ENCODE data around the gene PSTK. TPM values are rescaled to one million over a fixed set of nuclear protein-coding genes. Genes with fewer than 3 reads are reported as not detected.

The PSTK gene
- total and polyA plus RNA-seq, 10 donors: 1.2 to 4.9 (median 2.7) TPM

- Histone ChIP-seq H3K4me1 (no peaks in the 10 kb centered on the region), H3K36me3 (peaks cover 0 to 3% (median 0%) of the 10 kb centered on the region in 6 donors), H3K27me3 (replicated peaks in 1 of 7) (no peaks in the 10 kb centered on the region), H3K27ac (no peak overlapping the region), H3K4me3 (no peak overlapping the region), H3K9me3 (no peaks in the 10 kb centered on the region)
- WGBS, 5 donors: 71 to 84% (median 77%) methylated on average over 9 of the region's 9 CpGs
- TF ChIP-seq POLR2A (IDR thresholded peaks at IDR 0.05) (no peak), POLR2AphosphoS5 (IDR thresholded peaks at IDR 0.05) (no peak), CTCF (IDR thresholded peaks at IDR 0.05 in 8 of 11, conservative IDR thresholded peaks at IDR 0.05 in 3 of 11) (no peak)
- intact Hi-C loops (cut with DNase I; ENCODE audit: low total_unique reads): no loop called here
- no peak for DNase-seq
These were observed 37.4 kb downstream of the PSTK start for GRCh38 chr10:123017421-123018165.

- H3K9me3 ChIP-seq: no peaks in the 10 kb centered on the region
- intact Hi-C loops (cut with DNase I; ENCODE audit: low total_unique reads): no loop called here
- WGBS, 5 donors: 82 to 92% (median 90%) methylated on average over 7 of the region's 7 CpGs
These were observed 38.3 kb downstream of the PSTK start for GRCh38 chr10:123018531-123018930.

GRCh38 chr10:123019264-123019663, 39.1 kb downstream of the PSTK start:
- DNase-seq: no peak
- Histone ChIP-seq H3K27ac (no peak overlapping the region), H3K4me3 (no peak overlapping the region), H3K27me3 (replicated peaks in 1 of 7) (no peaks in the 10 kb centered on the region), H3K9me3 (no peaks in the 10 kb centered on the region), H3K36me3 (no peaks in the 10 kb centered on the region), H3K4me1 (no peaks in the 10 kb centered on the region)
- 60 to 96% (median 83%) methylated on average over 3 of the region's 3 CpGs for WGBS, 5 donors
- TF ChIP-seq POLR2AphosphoS5 (IDR thresholded peaks at IDR 0.05) (no peak), CTCF (IDR thresholded peaks at IDR 0.05 in 8 of 11, conservative IDR thresholded peaks at IDR 0.05 in 3 of 11) (no peak), POLR2A (IDR thresholded peaks at IDR 0.05) (no peak)
- intact Hi-C loops (cut with DNase I; ENCODE audit: low total_unique reads): no loop called here

More at GRCh38 chr10:123018531-123018930, 38.3 kb downstream of the PSTK start:
- Histone ChIP-seq H3K36me3 (no peaks in the 10 kb centered on the region), H3K27me3 (replicated peaks in 1 of 7) (no peaks in the 10 kb centered on the region), H3K4me3 (no peak overlapping the region), H3K27ac (no peak overlapping the region), H3K4me1 (no peaks in the 10 kb centered on the region)
- no peak for TF ChIP-seq POLR2A (IDR thresholded peaks at IDR 0.05)
- no peak for DNase-seq

GRCh38 chr10:123019941-123020703, 39.9 kb downstream of the PSTK start:
- Histone ChIP-seq H3K27me3 (replicated peaks in 1 of 7) (no peaks in the 10 kb centered on the region), H3K9me3 (no peaks in the 10 kb centered on the region), H3K27ac (no peak overlapping the region), H3K36me3 (no peaks in the 10 kb centered on the region), H3K4me1 (no peaks in the 10 kb centered on the region), H3K4me3 (no peak overlapping the region)
- DNase-seq: no peak
- intact Hi-C loops (cut with DNase I; ENCODE audit: low total_unique reads): no loop called here
- no peak for TF ChIP-seq CTCF (IDR thresholded peaks at IDR 0.05 in 8 of 11, conservative IDR thresholded peaks at IDR 0.05 in 3 of 11)
- 80 to 90% (median 86%) methylated on average over 1 of the region's 1 CpG for WGBS, 5 donors
